ENCODE measurements around the gene VDAC2. TPM values are rescaled to one million over a fixed set of nuclear protein-coding genes. Genes with fewer than 3 reads are reported as not detected.
A peak's percentile ranks its signal among the peaks of the same experiment; 100 is the strongest.

The VDAC2 gene
- total RNA-seq, 1 experiment from 2014 or later = 303 TPM

- DNase-seq (ENCODE audit: unreplicated experiment) = no peak
- no peaks in the 10 kb centered on the region for H3K9me3 Mint-ChIP-seq (ENCODE audit: unreplicated experiment)
- ChIA-PET POLR2A (interaction anchor here (0.6 to 18.0 kb wide), 11 partner anchors 8 to 1038 kb away, joined by 3 to 615 read pairs (median 5); partner anchors contain the start of genes COMTD1 and SAMD8), CTCF (interaction anchor here (0.6 to 4.4 kb wide), 7 partner anchors 13 to 28 kb away, joined by 3 to 21 read pairs (median 4); partner anchors contain the start of gene COMTD1)
- no peak overlapping the region for H3K4me3 Mint-ChIP-seq (ENCODE audit: unreplicated experiment)
- intact Hi-C loops (cut with micrococcal nuclease) = no loop called here
- BruUV-seq (replicated peaks) = no TSS peak
- no peaks in the 10 kb centered on the region for H3K27me3 Mint-ChIP-seq (ENCODE audit: insufficient read depth, unreplicated experiment)
- H3K36me3 Mint-ChIP-seq (ENCODE audit: insufficient read depth, unreplicated experiment) = peaks cover 20% of the 10 kb centered on the region
- H3K27ac Mint-ChIP-seq (ENCODE audit: low read depth, unreplicated experiment) = no peak overlapping the region
- H3K4me1 Mint-ChIP-seq (ENCODE audit: insufficient read depth, unreplicated experiment) = peaks cover 39% of the 10 kb centered on the region
- TF ChIP-seq, protein P1, sequence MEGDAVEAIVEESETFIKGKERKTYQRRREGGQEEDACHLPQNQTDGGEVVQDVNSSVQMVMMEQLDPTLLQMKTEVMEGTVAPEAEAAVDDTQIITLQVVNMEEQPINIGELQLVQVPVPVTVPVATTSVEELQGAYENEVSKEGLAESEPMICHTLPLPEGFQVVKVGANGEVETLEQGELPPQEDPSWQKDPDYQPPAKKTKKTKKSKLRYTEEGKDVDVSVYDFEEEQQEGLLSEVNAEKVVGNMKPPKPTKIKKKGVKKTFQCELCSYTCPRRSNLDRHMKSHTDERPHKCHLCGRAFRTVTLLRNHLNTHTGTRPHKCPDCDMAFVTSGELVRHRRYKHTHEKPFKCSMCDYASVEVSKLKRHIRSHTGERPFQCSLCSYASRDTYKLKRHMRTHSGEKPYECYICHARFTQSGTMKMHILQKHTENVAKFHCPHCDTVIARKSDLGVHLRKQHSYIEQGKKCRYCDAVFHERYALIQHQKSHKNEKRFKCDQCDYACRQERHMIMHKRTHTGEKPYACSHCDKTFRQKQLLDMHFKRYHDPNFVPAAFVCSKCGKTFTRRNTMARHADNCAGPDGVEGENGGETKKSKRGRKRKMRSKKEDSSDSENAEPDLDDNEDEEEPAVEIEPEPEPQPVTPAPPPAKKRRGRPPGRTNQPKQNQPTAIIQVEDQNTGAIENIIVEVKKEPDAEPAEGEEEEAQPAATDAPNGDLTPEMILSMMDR (IDR thresholded peaks at IDR 0.05; ENCODE audit: unreplicated experiment) = no peak
These were observed 2.8 kb upstream of the VDAC2 start for GRCh38 chr10:75207857-75208144.

GRCh38 chr10:75208181-75208580 lies 2.4 kb upstream of the VDAC2 start:
- peaks cover 24% of the 10 kb centered on the region for H3K36me3 Mint-ChIP-seq (ENCODE audit: insufficient read depth, unreplicated experiment)
- H3K4me3 Mint-ChIP-seq (ENCODE audit: unreplicated experiment) = peak overlapping the region; percentile 56
- H3K27ac Mint-ChIP-seq (ENCODE audit: low read depth, unreplicated experiment) = peak overlapping the region; percentile 87
- CTCF ChIA-PET = interaction anchor here (0.6 to 4.4 kb wide), 7 partner anchors 13 to 28 kb away, joined by 3 to 21 read pairs (median 4); partner anchors contain the start of gene COMTD1
- H3K4me1 Mint-ChIP-seq (ENCODE audit: insufficient read depth, unreplicated experiment) = peaks cover 36% of the 10 kb centered on the region
- H3K9me3 Mint-ChIP-seq (ENCODE audit: unreplicated experiment) = no peaks in the 10 kb centered on the region
- intact Hi-C loops (cut with micrococcal nuclease) = no loop called here
- H3K27me3 Mint-ChIP-seq (ENCODE audit: insufficient read depth, unreplicated experiment) = no peaks in the 10 kb centered on the region
- no TSS peak for BruUV-seq (replicated peaks)
- TF ChIP-seq, protein P1 (IDR thresholded peaks at IDR 0.05; ENCODE audit: unreplicated experiment) = no peak
- DNase-seq (ENCODE audit: unreplicated experiment) = peak; percentile 82
- POLR2A ChIA-PET = interaction anchor here (0.8 to 18.0 kb wide), 8 partner anchors 8 to 97 kb away, joined by 3 to 615 read pairs (median 10); partner anchors contain the start of genes COMTD1 and SAMD8

- TF ChIP-seq, protein P1 (IDR thresholded peaks at IDR 0.05; ENCODE audit: unreplicated experiment) = no peak
- DNase-seq (ENCODE audit: unreplicated experiment) = no peak
- Mint-ChIP-seq H3K27ac (ENCODE audit: low read depth, unreplicated experiment) (peak overlapping the region; percentile 92), H3K9me3 (ENCODE audit: unreplicated experiment) (no peaks in the 10 kb centered on the region), H3K4me1 (ENCODE audit: insufficient read depth, unreplicated experiment) (peaks cover 32% of the 10 kb centered on the region), H3K27me3 (ENCODE audit: insufficient read depth, unreplicated experiment) (no peaks in the 10 kb centered on the region), H3K36me3 (ENCODE audit: insufficient read depth, unreplicated experiment) (peaks cover 35% of the 10 kb centered on the region), H3K4me3 (ENCODE audit: unreplicated experiment) (peak overlapping the region; percentile 79)
- BruUV-seq (replicated peaks) = no TSS peak
- CTCF ChIA-PET = interaction anchor here (0.6 to 4.4 kb wide), 10 partner anchors 9 to 623 kb away, joined by 3 to 34 read pairs (median 8); partner anchors contain the start of genes COMTD1 and SAMD8
- intact Hi-C loops (cut with micrococcal nuclease) = no loop called here
- POLR2A ChIA-PET = interaction anchor here (0.6 to 18.0 kb wide), 16 partner anchors 8 to 1058 kb away, joined by 3 to 615 read pairs (median 5); partner anchors contain the start of genes ADK, AP3M1, COMTD1 and SAMD8
These were observed 1.3 kb upstream of the VDAC2 start for GRCh38 chr10:75209086-75209920.

DNA sequence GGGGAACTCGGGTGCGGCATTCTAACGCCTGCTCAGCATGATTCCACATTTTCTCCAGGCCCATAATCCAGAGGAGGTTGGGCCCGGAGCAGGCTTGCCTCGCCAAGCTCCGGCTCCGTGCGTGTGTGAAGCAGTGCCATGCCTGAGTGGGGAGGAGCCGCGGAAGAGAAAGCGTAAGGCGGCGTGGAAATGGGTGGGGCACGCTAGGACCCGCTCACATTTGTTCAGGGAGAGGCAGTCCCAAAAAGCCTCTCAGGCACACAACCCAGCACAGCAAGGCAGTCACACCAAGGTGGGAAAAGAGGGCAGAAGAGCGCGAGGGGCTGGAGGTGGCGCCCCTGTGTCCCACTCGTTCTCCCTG lies 695 bp upstream of the VDAC2 start:
- H3K36me3 Mint-ChIP-seq (ENCODE audit: insufficient read depth, unreplicated experiment) = peaks cover 41% of the 10 kb centered on the region
- no peak for DNase-seq (ENCODE audit: unreplicated experiment)
- intact Hi-C loops (cut with micrococcal nuclease) = loop anchor here (2.0 kb wide), 1 partner anchor 21 kb away; no protein-coding TSS in a partner anchor
- no peaks in the 10 kb centered on the region for H3K27me3 Mint-ChIP-seq (ENCODE audit: insufficient read depth, unreplicated experiment)
- H3K27ac Mint-ChIP-seq (ENCODE audit: low read depth, unreplicated experiment) = peak overlapping the region; percentile 92
- POLR2A ChIA-PET = interaction anchor here (0.6 to 18.0 kb wide), 19 partner anchors 8 to 1301 kb away, joined by 3 to 615 read pairs (median 5); partner anchors contain the start of genes ADK, AP3M1, COMTD1 and SAMD8
- H3K4me3 Mint-ChIP-seq (ENCODE audit: unreplicated experiment) = peak overlapping the region; percentile 79
- no peaks in the 10 kb centered on the region for H3K9me3 Mint-ChIP-seq (ENCODE audit: unreplicated experiment)
- TSS peak; percentile 88 for BruUV-seq (replicated peaks)
- TF ChIP-seq, protein P1 (IDR thresholded peaks at IDR 0.05; ENCODE audit: unreplicated experiment) = no peak
- H3K4me1 Mint-ChIP-seq (ENCODE audit: insufficient read depth, unreplicated experiment) = peaks cover 26% of the 10 kb centered on the region
- CTCF ChIA-PET = interaction anchor here (0.7 to 3.8 kb wide), 8 partner anchors 9 to 623 kb away, joined by 3 to 34 read pairs (median 8); partner anchors contain the start of genes COMTD1 and SAMD8

Data from MCF 10A (cell line).